Stomach (tissue), 4 donors: ENCODE measurements around the gene CCBE1.

Experiments
- CTCF ChIP-seq, 7 experiments: fragments of 450-650 bp in 4 of 7; fragments of 200-600 bp in 3 of 7; sonication (generic) in 3 of 7; IDR thresholded peaks; one replicate each; pipeline ENCODE4 v1.5.1; 2016 to 2019; ENCODE audit warnings: antibody characterized with exemption in 7 of 7, control low read depth in 2 of 7, mild to moderate bottlenecking in 1 of 7
- EP300 ChIP-seq: sonication (generic); formaldehyde crosslinking; IDR thresholded peaks from one replicate; pipeline ENCODE4 v1.6.1; 2017; ENCODE audit warnings: antibody characterized with exemption
- POLR2A ChIP-seq, 4 donors: fragments of 450-650 bp; IDR thresholded peaks; one replicate each; pipeline ENCODE4 v1.6.1; 2016; ENCODE audit warnings: antibody characterized with exemption in 4 of 4, control low read depth in 2 of 4, mild to moderate bottlenecking in 1 of 4, moderate library complexity in 1 of 4
- POLR2AphosphoS5 ChIP-seq, 3 donors: sonication (generic); formaldehyde crosslinking; IDR thresholded peaks; one replicate each; pipeline ENCODE4 v1.6.1; 2016; ENCODE audit warnings: antibody characterized with exemption in 3 of 3

DNA sequence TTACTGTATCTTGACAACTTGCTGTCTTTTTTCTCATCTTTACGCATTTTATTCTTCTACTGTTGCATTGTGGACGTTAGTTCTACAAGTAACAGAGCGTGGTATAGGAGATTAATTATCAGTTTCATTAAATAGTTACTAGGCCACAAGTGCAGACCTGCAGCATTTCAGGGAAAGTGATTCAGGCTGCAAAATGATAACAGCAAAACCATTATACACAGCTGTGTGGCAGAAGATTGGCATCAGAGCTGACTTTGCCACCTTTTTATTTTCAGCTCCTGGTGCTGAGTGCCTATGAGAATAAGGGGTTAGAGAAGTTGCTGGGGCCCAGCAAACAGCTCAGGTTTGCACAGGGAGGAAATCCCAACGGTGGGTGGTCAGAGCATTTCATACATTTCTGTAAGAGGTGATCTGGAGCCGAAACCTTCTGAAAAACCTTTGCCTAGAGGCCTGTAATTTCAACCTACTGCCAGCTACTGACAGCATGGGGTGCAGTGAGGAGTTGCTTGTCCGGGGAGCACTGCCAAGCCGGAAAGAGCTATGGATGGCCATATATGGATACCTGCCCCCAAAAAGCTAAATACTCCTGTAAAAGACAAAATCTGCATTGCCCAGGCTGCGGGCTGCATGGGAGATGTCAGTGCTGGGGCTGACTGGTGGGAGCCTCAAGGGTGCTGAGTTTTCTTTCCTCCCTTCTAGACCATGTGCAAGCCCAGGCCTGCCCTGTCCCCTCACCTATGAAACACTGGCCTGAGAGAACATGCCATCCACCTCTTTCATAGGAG is 2.7 kb upstream of the CCBE1 start:
- TF ChIP-seq CTCF (IDR thresholded peaks at IDR 0.05) (no peak), POLR2A (IDR thresholded peaks at IDR 0.05) (no peak), POLR2AphosphoS5 (IDR thresholded peaks at IDR 0.05) (no peak), EP300 (no peak)
